DMS53 (cell line): Measurements from ENCODE around the gene NKX3-2.

Experiments
- DNase-seq: peaks from one replicate; lab custom pipeline; 2025; lab: John Stamatoyannopoulos, UW

The NKX3-2 gene

DNA sequence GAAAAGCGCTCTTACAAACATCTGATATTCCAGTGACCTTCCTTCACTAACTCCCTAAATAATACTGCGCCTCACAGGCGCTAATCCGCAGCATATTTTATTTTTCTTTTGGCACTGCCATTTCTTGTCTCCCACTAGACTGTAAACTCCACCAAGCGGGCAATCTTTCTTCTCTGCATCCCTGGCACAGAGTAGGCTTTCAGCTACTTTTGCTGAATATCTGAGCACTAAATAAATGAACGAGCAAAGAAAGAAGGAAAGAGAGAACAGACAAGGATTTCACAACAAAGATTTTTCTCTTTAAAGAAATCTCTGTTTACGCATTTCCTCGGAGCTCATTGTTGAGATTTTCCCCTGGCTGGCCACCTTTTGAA, 12.7 kb downstream of the NKX3-2 start:
- no peak for DNase-seq

DNA sequence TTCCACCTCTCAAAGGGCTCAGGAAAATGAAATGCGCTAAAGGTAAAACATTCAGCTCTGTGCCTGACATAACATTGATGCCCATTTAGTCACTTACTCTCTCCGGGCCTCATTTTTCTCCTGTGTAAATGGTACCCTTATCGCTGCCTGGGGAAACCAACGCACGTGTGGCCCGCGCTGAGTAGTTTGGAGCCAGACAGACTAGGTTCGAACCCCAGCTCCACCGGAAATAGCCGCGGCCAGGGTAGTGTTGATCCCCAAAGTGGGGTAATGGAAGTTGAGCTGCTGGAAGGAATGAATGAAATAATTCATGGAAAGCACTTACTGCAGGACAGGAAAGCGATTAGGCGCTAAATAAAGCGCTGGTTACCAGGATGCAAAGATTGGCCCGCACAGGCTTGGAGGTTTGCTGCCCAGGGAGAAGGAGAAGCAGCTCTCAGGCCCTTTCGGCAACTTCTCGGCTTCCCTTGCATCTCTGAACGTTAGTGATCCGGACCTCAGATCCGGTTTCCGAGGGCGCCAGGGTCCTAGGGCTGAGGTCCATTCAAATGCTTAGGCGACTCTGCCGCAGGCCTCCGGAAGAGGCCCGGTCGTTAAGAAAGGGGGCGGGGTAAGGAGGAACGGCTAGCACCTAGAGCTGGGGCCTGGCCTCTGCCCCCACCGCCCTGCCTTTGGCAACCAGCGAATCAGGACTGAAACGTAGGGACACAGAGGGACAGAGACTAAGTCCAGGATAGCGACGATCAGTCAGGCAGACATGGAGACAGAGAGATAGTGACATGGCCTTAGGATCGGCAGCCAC, 13.3 kb downstream of the NKX3-2 start:
- no peak for DNase-seq

DNA sequence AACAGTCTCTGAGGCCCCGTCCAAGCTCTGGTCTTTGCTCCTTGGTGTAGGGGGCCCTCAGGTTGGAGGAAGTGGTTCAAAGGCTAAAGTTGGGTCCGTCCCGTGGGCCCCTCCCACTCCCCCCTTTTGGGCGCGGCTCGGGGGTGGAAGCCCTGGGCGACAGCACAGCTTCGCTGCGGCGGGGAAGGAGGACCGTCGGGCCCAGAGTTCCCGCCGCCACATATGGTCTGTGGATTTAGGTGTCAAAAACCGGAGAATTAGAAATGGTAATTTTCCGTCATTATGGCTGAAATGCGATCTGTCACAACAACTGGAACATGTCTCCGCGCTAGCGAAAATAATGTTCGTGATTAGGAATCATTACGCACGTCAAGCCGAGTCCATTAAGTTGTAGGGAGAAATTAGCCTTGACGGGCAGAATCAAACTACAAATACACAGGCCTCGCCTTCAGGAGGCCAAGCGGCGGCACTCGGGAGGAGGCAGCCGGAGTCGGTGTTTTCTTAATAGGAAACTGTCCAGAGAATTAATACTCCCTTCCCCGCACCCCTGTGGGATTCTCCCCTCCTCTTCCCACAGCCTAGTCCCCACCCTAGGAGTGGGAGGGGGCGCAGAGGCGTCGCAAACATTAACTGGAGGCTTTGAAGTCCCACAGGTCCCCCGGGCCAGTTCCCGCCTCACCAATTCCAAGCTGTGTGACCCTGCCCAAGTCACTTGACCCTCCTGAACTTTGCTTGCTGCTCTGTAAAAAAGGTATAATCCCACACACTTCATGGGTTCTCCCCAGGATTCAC, 15.0 kb downstream of the NKX3-2 start:
- DNase-seq, result no peak

DNA sequence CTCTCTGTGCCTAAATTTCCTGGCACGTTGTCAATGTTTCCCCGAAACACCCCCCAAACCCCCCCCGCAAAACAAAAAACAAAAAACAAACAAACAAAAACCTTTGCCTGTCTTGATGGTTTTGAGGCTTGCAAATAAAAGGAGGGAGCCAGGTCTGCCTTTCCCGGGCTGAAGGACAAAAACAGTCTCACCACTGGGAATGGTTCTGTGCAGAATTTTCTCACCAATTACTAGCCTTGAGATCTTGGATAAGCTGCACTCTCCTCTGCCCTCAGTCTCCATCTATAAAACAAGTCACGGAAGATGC, 15.5 kb downstream of the NKX3-2 start:
- DNase-seq, result peak; percentile 35

DNA sequence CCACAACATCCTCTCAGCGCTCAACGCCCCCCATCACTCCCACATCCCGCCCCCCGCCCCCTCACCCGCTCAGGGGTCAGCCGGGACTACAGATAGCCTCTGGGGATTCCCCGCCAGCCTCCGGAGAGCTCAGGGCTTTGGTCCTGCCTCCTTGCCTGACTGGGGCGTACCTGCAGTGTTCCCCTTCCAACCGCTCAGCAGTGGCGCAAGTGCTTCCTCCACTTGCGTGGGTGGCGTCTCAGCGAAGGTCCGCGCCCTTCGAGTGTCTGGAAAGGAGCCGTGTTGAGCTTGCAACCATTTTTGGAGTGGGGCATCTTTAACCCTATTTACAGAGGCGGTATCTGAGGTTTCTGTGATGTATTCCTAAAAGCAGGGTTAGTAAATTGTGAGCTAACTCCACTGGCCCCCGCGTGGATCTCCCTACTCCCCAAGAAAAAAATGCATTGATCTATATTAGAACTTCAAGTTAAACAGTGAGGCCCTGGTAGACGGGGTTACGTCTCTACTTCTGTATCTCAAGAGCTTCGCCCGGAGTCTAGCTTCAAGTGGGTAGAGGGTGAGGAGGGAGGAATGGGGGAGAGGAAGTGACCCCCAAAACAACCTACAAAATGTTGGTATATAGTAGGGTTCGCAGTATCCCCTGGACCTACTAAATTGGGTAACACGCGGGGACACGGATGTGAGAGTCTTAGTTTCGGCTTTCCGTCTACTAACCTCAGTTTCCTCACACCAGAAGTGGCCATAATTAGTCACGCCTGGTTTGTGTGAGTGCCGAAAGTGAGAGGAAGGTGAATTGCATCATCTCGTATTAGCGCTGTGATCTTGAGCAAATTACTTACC, 16.1 kb downstream of the NKX3-2 start:
- peak; percentile 60 for DNase-seq

DNA sequence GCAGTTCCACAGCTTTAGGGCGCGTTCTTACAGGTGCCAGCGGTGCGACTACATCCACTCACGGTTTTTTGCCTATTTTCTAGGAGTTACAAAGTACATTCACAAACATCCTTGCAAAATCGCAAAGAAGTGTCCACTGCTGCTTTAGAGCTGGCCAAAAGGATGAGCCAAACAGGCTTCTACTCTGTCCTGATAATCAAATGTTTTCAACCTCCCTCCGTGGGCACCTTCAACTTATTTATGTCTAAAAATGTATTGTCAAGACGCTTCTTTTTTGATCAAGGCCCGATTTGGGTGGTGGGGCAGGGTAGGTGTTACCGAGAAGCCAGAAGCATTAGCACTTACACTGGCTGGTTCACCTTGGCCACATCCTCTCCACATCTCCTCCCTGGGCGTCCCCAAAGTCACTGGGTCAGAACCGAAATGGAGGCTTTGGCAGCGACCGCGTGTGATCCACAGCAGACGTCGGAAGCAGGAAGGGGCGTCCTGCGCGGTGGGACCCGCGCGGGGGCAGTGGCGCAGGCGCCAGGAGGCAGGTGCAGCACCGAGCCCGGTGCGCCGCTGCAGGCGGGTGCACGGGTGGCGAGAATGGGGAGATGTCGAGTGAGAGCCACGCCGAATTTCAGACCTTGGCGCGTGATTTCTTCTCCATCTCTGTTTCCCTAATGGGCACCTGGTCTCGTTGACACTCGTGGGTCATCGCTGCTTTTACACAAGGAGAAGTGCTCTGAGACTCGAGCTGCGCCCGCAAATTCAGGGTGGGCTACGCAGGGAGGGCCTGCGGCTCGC, 16.9 kb downstream of the NKX3-2 start:
- peak; percentile 33 for DNase-seq

DNA sequence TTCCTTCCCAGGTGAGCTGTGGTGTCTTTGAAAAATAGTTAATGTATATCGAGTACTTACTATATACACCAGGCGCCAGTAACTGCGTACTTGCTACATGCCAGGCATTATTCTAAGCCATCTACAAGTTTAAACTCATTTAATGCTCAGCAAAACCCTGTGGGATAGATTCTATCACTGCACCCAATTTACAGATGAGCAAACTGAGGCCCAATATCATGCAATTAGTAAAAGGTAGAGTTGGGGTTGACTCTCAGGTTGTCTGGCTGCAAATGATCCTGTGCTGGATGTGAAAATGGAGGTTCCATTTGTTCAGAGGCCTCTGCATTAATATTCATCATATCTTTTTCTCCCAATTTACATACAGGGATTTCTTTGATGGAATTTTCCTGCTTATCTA, 17.6 kb downstream of the NKX3-2 start:
- no peak for DNase-seq

DNA sequence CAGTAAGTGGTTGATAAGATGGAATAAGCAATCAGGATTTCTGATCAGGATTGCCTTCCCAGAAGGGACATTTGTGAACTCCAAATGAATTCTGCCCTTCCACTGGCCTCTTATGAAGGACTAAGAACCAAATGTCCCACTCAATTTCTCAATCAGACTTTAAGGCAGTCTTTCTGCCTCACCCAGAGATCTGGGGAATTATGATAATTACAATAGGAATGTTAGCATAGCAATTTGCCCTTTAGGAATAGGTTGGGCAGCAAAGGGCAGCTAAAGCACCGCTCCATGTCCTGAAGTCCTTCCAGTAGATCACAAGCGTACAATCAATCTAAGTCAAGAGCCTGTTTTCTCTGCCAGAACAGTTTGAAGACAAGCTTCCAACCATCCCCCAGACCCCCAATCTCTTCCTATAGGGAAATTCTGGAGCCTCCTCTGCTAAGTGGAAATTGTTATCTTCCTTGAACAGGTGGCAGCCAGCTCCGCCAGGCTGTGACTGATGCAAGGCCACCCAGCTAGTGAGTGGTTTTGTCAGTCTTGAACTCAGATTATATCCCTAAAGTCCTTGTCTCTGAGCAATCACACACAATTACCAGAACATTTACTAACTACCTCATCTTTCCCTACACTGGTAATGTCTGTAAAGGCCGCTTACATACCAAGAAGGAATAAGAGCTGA, 18.6 kb downstream of the NKX3-2 start:
- no peak for DNase-seq

DNA sequence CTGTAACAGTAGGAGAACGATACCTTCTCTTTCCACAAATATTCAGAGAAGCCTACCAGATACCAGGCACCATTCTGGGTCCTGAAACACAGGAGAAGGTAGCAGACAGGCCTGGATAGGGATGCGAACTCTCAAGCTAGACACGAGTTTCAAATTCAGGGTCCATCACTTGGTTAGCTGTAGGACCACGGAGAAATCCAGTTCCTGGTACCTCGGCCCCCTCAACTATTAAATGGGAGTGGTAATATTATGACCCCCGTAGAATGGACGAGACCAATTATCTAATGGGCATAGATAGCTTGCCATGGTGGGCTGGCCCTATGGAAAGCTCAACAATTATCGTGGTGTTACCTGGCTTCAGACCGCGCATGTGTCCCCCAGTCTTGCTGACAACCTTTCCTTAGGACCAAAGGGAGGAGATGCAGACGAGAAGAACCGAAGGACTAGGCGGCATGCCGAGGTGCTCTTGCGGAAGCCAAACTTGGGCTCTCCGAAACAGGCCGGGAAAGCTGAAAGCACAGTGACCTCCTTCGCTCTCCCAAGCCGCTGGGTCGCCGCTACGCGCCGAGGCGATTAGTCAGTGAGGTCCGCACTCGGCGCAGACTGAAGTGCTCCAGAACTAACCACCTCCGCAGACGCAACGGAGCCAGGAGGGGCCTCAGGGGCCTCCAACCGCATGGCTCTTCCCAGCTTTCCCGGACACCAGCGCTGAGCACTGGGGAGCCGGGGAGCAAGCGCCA, 19.6 kb downstream of the NKX3-2 start:
- DNase-seq, result no peak

DNA sequence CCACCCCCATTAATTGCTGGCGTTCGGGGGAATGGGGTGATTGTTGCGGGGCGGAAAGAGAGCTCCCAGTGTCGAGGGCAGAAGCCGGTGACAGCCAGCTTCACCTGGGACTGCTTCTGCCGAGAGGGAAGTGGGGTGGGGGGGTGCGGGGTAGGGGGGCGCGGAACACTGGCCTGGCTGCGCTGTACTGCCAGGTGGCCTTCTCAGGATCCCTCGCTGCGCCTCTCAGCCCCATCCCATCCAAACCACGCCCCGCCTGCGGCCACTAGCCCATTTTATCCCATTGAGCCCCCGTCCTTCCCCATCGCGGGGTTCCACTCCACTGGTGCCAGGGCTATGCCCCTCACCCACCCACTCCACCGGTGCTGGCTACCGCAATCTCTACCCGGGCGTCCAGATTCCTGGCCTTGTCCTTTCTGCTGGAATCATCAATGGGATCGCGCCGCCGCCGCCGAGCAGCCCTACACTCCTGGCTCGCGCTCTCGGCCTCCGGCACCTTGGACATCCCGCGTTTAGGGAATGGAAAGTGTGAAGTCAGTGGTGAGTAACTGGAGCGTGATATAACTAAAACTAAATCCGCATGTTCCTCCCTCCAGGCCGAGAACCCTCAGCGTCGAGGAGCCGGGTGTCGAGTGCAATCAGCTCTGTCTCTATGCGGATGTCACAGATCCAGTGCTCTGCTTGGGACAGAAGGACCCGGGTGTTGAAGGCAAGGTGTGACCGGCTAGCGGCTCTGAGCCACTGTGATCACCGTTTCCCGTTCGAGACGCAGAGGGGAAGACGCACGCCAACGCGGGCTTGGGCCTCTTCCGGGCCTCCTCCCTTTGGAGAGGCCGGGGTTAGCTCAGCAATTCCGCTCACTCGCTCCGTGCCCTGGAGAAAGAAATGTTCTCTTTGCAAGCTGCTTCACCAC, 20.5 kb downstream of the NKX3-2 start:
- DNase-seq, result peak; percentile 29

DNA sequence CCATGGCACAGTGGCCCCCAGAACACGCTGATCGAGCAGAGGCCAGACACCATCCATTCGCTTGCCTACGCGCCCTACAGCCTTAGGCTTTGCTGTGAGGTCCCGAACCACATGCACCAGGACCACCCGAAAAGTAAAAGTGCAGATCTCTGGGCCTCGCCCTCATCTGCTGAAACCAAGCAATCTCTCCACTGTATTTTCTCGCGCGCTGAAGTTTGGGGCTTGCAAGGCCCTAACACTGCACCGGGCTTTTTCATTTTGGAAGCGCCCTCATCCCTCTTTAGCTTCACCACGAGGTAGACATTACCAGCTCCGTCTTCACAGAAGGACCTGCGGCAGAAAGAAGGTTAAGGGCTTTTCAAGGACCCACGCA, 21.2 kb downstream of the NKX3-2 start:
- DNase-seq, result peak; percentile 39

DNA sequence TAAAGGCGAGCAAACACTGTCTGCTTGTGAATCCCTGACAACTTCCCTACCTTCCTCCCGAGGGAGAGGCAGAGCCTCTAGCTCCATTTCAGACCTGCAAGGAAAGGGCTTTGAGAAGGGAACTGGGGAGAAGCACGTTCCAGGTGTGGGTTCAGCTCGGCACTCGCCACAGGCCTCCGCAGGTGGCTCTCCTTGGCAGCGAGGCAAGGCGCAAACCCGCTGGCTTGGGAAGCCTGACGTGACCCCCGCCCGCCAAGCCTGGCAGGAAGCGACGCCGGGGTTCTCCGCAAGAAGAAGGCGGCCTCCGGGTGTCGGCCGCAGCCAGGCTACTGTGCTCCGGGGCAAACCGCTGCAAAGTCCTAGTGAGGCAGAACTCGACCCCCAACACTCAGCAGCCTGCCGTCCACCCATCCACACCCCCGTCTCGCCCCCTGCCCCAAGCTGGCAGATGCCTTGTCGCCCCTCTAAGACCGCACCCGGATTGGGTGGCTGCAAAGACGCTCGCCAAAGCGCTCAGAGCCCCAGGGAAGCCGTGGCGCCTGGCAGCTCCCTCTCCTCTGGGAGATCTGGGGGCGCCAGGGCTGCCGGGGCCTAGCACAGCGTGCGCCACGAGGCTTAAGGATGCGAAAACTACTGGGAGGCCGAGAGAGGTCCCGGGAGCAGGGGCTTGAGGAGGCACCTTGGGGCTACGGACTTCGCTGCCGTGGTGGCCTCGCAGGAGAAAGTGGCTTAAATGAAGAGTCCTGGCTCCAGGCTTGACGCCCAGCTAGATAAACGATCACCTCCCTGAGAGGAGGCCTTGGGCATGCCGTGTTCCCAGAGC, 21.8 kb downstream of the NKX3-2 start:
- DNase-seq, result peak; percentile 69

DNA sequence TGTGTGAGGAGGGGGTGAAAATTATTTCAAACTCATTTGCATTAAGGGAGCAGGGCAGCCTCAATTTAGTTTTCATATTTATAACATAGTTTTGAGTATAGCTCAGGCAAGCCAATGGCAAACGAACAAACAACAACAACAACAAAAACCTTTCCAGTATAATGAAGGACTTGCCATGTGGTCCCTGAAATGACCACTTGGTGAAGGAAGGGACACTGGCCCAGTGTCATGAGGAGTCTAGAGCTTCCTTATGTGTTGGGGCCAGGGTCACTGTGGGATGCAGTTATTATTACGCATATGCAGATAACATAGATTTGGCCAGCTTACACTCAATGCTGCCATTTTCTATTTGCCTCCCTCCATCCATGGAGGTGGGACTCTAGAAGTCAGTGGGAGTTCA, 23.3 kb downstream of the NKX3-2 start:
- peak; percentile 11 for DNase-seq

DNA sequence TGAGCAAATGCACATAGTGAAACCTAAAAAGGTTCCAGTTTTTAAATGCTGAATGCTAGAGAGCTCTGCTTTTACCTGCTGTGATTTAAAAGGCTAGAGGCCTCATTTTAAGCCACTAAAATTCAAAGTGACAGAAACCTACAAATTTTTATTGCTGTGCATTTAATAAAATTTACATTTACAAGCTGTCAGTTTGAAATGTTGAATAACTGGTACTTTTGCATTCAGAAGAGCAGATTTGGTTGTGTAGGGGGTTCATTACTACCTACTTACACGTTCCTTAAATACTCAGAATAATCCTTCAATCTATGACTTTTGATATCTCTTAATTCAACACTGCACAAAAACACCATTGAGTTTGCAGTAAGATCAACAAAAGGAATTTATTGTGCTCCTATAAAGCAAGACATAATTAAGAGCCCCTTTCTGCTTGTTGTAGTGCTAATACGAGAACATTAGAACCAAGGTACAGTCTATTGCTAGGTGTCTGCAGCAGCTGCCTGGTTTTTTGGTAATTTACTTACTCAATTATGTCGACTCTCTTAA, 27.9 kb downstream of the NKX3-2 start:
- DNase-seq, result no peak

DNA sequence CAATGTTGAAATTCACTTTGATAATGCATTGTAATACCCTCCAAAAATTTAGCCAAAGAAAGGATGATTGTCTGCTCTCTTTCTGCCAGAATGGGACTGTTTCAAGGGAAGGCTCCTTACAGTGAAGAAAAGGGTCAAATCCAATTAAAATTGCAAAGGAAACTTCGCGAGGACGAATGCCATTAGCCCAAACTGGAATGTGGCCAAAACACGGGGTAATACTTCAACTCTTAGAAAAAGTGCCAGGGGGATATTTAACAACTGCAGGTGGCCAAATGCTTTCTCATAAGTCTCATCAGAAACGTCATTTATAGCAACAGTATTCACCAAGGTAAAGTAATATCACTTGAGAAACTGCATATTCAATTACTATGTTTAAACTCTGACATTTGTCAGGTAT, 29.0 kb downstream of the NKX3-2 start:
- no peak for DNase-seq

DNA sequence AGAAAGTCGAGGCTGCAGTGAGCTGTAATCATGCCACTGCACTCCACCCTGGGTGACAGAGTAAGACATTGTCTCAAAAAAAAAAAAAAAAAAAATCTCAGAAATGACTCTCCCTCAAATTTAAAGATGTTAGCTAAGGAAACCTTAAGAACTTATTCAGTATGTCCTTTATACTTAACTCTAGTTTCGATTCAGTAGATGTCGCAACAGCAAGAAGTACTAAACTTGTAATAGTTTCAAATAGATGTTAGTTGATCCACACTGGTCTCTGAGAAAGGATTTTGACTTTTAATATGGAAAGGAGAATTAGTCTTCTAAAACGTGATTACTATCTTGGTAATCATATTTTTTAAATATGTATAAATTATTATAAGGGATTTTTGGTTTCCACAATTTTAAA, 29.6 kb downstream of the NKX3-2 start:
- DNase-seq, result no peak

DNA sequence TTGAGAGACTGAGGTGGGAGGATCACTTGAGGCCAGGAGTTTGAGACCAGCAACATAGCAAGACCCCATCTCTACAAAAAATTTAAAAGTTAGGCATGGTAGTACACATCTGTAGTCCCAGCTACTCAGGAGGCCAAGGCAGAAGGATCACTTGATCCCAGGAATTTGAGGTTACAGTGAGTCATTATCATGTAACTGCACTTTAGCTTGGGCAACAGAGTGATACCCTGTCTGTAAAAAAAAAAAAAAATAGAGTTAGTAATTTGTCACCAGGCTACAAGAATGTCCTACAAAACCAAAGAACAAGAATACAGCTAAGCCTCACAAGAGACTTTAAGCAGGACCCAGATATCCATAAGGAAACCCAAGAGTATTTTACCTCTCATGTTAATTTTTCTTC, 33.2 kb downstream of the NKX3-2 start:
- no peak for DNase-seq

DNA sequence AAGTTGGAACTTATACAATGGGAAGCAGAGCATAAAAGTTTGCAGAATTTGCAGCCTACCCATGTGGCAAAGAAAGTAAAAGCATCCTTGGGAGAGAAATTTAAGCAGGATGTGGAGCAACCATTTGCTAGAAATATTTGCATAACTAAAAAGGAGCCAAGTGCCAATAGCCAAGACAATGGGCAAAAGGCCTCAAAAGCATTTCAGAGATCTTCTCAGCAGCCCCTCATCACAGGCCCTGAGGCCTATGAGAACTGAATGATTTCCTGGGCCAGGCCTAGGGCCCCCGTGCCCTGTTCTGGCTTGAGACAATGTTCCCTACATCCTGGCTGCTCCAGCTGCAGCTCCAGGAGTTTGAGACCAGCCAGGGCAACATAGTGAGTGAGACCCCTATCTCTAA, 34.9 kb downstream of the NKX3-2 start:
- DNase-seq, result no peak

DNA sequence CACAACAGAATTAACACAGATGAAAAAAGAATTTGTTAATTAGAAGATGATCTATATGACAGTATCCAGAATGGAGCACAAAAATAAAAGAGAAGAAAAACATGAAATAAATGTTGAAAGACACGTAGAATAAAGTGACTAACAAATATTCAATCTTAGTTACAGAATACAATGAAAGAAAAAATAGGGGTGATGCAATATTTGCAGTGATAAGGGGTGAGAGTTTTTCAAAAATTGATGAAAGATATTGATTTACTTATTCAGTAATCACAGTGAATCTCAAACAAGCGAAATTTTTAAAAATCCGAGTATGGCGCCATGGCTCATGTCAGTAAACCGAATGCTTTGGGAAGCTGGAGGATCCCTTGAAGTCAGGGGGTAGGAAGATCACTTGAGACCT, 39.9 kb downstream of the NKX3-2 start:
- no peak for DNase-seq
